Kidney (tissue), 14 donors: ENCODE results near the gene HOXD8. TPM values are rescaled to one million over a fixed set of nuclear protein-coding genes. Genes with fewer than 3 reads are reported as not detected.
A peak's percentile ranks its signal among the peaks of the same experiment; 100 is the strongest.

Source experiments
- DNase-seq, 5 donors: peaks; one replicate each; pipeline ENCODE4 v3.0.0-alpha.2; 2013 to 2020
- FAIRE-seq: peaks from 2 replicates; lab custom pipeline; 2012; peaks lifted over from hg19 to GRCh38; lab: Jason Lieb, UNC
- H3K27ac ChIP-seq, 2 donors: one replicate each; pipeline ENCODE4 v1.7.0; 2013; ENCODE audit warnings: low read depth in 2 of 2, low read length in 2 of 2, inconsistent platforms in 1 of 2
- H3K27me3 ChIP-seq: one replicate; pipeline ENCODE4 v1.7.1; 2013; ENCODE audit warnings: low read length, inconsistent platforms; ENCODE audit not compliant: control insufficient read depth, insufficient read depth
- H3K36me3 ChIP-seq, 3 donors: one replicate each; pipeline versions ENCODE4 v1.7.0 to v1.7.1; 2013; ENCODE audit warnings: low read length in 3 of 3, control low read depth in 1 of 3, inconsistent platforms in 1 of 3; ENCODE audit not compliant: insufficient read depth in 3 of 3, control insufficient read depth in 2 of 3
- H3K4me1 ChIP-seq, 3 donors: one replicate each; pipeline versions ENCODE4 v1.7.0 to v1.7.1; 2013; ENCODE audit warnings: low read length in 3 of 3, inconsistent platforms in 1 of 3, low read depth in 1 of 3; ENCODE audit not compliant: control insufficient read depth in 2 of 3, insufficient read depth in 2 of 3
- H3K4me3 ChIP-seq, 3 donors: one replicate each; pipeline versions ENCODE4 v1.7.0 to v1.8.1; 2013; ENCODE audit warnings: low read length in 3 of 3, control low read depth in 1 of 3, inconsistent platforms in 1 of 3
- H3K9ac ChIP-seq, 3 donors: one replicate each; pipeline versions ENCODE4 v1.7.0 to v1.7.1; 2013; ENCODE audit warnings: low read length in 3 of 3, control low read depth in 1 of 3, inconsistent platforms in 1 of 3
- H3K9me3 ChIP-seq, 3 donors: one replicate each; pipeline versions ENCODE4 v1.7.0 to v1.7.1; 2013; ENCODE audit warnings: low read length in 3 of 3, control low read depth in 1 of 3, inconsistent platforms in 1 of 3; ENCODE audit not compliant: control insufficient read depth in 2 of 3, insufficient read depth in 1 of 3
- intact Hi-C: fragments of 100-400 bp; cut with DNase I; formaldehyde crosslinking; loops from one replicate; pipeline ENCODE4 v1.11.1; 2022
- polyA plus RNA-seq: library from polyadenylated mRNA; stranded (reverse); fragments of 350-450 nt; fragmentation: Illumina TruSeq; extraction: RNeasy Lipid Tissue Mini Kit (QIAGEN cat#74804); gene quantifications from one replicate; pipeline ENCODE4 v1.2.3, GENCODE V29; 2014; ENCODE audit warnings: low read depth, low replicate concordance; ENCODE audit not compliant: insufficient read depth
- total RNA-seq: library from RNA; stranded (reverse); fragmentation: NEBNext Ultra II Directional; extraction: Animal tissue kit (Norgen Biotek cat#: 25700); gene quantifications from one replicate; pipeline ENCODE4 v1.2.1, GENCODE V29; 2021
- TF ChIP-seq, protein P1 (sequence below): IDR thresholded peaks from 3 replicates; pipeline ENCODE4 v1.5.1; 2012; ENCODE audit warnings: mild to moderate bottlenecking, moderate library complexity, borderline replicate concordance; ENCODE audit not compliant: insufficient read depth; ENCODE audit errors: extremely low read depth
- donor health status: control.
- donor health status: control.
- donor health status: control.
- donor health status: control.
- donor health status: control.
- donor health status: DM: yes; HTN: yes; CAD: no.
- donor health status: Normal renal cell carcinoma (clear cell type).

HOXD8 gene
- total and polyA plus RNA-seq, 2 donors from 2014 or later = 76.5 to 122 TPM

DNA sequence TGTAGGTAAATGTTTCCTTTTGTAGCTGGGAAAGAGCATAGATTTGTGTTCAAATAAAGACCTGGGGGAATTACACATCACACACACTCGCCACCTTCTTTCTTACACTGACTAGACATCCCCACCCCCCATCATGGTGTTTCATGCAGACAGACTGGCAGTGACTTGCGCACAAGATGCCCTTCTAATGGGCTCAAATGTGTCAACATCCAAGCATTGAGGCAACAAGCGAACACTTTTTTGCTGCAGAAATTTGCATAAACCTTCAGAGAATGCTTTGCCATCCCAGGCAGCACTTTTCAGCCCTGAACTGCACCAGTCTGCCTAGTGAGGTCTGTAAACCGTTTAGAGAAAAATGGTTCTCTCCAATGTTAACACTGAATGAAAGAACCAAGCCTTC lies 4.5 kb downstream of the HOXD8 start:
- H3K4me1 ChIP-seq = peaks cover 3 to 12% (median 7%) of the 10 kb centered on the region in 3 donors

DNA sequence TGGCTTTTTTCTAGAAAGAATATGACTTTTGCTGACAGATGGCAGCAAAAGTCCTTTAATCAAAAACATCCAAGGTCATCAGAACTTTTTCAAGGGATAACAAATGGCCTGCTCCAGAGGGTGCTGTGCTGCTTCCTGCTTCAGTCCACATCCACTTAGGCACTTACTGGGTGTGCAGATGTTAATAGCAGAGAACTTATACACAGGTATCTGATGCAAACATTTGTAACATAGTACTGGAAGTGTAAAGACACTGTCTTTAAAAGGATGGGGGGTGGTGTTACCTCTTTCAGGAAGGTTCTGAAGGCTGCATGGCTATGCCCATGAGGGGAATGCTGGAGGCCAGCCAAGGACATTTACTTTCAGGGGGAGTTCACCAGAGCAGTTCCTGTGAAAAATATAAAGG lies 5.5 kb downstream of the HOXD8 start:
- Histone ChIP-seq H3K27ac (peak overlapping the region; percentile 94 to 97), H3K4me1 (peaks cover 3 to 15% (median 7%) of the 10 kb centered on the region in 3 donors)
- DNase-seq = peak; percentile 51 to 92 (median 72)

More for the DNA sequence above, 4.5 kb downstream of the HOXD8 start:
- Histone ChIP-seq H3K9me3 (no peaks in the 10 kb centered on the region), H3K4me3 (peak overlapping the region in 1 of 3 donors; percentile 85), H3K36me3 (no peaks in the 10 kb centered on the region), H3K27ac (peak overlapping the region; percentile 94 to 97), H3K9ac (peak overlapping the region in 2 of 3 donors; percentile 95 to 96), H3K27me3 (no peaks in the 10 kb centered on the region)
- FAIRE-seq (no peak), DNase-seq (peak in 1 of 5 donors; percentile 54)
- TF ChIP-seq, protein P1, sequence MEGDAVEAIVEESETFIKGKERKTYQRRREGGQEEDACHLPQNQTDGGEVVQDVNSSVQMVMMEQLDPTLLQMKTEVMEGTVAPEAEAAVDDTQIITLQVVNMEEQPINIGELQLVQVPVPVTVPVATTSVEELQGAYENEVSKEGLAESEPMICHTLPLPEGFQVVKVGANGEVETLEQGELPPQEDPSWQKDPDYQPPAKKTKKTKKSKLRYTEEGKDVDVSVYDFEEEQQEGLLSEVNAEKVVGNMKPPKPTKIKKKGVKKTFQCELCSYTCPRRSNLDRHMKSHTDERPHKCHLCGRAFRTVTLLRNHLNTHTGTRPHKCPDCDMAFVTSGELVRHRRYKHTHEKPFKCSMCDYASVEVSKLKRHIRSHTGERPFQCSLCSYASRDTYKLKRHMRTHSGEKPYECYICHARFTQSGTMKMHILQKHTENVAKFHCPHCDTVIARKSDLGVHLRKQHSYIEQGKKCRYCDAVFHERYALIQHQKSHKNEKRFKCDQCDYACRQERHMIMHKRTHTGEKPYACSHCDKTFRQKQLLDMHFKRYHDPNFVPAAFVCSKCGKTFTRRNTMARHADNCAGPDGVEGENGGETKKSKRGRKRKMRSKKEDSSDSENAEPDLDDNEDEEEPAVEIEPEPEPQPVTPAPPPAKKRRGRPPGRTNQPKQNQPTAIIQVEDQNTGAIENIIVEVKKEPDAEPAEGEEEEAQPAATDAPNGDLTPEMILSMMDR = no peak
- intact Hi-C loops = no loop called here

DNA sequence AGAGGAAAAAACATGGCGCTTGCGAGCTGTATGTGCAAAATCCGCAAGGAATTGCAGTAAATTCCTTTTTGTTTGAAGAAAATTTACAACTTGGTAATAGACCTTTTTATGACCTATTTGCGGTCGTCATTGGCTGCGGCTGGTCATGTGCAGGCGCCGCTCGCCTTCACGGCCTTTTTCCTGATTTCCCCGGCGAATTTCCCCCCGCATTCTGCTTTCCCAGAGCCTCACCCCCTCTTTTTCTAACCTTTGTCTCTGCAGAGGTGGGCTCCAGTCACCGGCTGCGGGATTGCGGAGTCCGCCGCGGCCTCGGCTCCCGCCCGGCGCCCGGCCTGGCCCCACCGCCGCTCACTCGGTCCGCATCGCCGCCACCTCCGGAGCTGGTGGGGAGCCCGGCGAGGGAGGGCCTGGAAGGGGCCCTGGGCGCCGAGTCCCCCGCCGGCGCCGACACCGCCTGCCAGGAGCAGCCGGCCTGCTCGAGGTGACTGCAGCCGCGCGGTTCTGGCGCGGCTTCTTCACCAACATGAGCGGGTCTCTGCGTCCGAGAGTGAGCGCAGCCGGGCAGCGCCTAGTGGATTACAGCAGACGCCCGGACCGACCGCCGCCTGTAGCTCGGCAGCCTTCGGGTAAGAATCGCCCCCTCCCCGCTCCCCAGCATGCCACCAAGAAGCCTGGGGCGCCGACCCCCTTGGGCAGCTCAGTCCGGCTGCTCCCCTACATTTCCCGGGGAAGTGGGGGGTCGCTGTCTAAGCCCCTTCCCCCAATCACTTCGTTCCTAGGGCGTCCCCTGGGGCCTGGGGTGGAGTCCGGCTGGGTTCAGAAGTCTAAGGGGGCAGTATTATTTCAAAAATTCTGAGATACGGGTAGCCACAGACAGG lies 7.1 kb downstream of the HOXD8 start:
- peak; percentile 81 to 96 (median 93) for DNase-seq
- Histone ChIP-seq H3K9ac (peak overlapping the region; percentile 88 to 97 (median 95)), H3K4me1 (peaks cover 3 to 24% (median 12%) of the 10 kb centered on the region in 3 donors), H3K27me3 (no peaks in the 10 kb centered on the region), H3K9me3 (no peaks in the 10 kb centered on the region), H3K27ac (peak overlapping the region; percentile 94 to 97), H3K36me3 (no peaks in the 10 kb centered on the region), H3K4me3 (peak overlapping the region; percentile 71 to 87 (median 84))
- no peak for FAIRE-seq
- TF ChIP-seq, protein P1 = no peak
- intact Hi-C loops = no loop called here

More for the DNA sequence above, 5.5 kb downstream of the HOXD8 start:
- no peaks in the 10 kb centered on the region for H3K27me3 ChIP-seq
- H3K9me3 ChIP-seq = no peaks in the 10 kb centered on the region
- FAIRE-seq = no peak
- intact Hi-C loops = no loop called here
- H3K4me3 ChIP-seq = peak overlapping the region in 2 of 3 donors; percentile 32 to 71
- H3K36me3 ChIP-seq = no peaks in the 10 kb centered on the region
- H3K9ac ChIP-seq = peak overlapping the region in 2 of 3 donors; percentile 88 to 95
- TF ChIP-seq, protein P1 = no peak
